Panc1 (cell line): ENCODE measurements around the gene PPM1L. TPM values are rescaled to one million over a fixed set of nuclear protein-coding genes. Genes with fewer than 3 reads are reported as not detected.

Experiments
- ATAC-seq: fragments of 200-7000 bp; cut with Tn5 transposase; 2 replicates; pipeline ENCODE4 v1.9.1; 2020; ENCODE audit warnings: mild to moderate bottlenecking, moderate library complexity
- BruUV-seq: library from RNA; stranded (reverse); fragments of 400-500 nt; replicated peaks from 2 replicates; lab custom pipeline; 2021; lab: Mats Ljungman, UMichigan
- CTCF ChIA-PET: fragments of 300-600 bp; sonication (Branson Sonifier 250); formaldehyde crosslinking; loops from one replicate; lab custom pipeline; 2022; ENCODE audit warnings: antibody characterized with exemption; lab: Charles Lee
- POLR2A ChIA-PET: fragments of 300-600 bp; sonication (Branson Sonifier 250); formaldehyde crosslinking; loops from one replicate; lab custom pipeline; 2022; ENCODE audit warnings: antibody characterized with exemption; lab: Charles Lee
- DNase-seq: peaks from one replicate; pipeline ENCODE4 v3.0.0-alpha.2; 2010; ENCODE audit warnings: low read depth, low spot score
- H3K27ac ChIP-seq: 2 replicates; pipeline ENCODE4 v1.5.1; 2011; ENCODE audit warnings: mild to moderate bottlenecking, low read length, inconsistent platforms
- H3K27me3 ChIP-seq: fragments of 200-500 bp; sonication (Bioruptor generic); 2 replicates; pipeline ENCODE4 v1.6.0; 2014; ENCODE audit warnings: low read length, inconsistent platforms; ENCODE audit not compliant: control insufficient read depth, insufficient read depth
- H3K36me3 ChIP-seq: fragments of 200-500 bp; sonication (Bioruptor generic); 2 replicates; pipeline ENCODE4 v1.5.1; 2014; ENCODE audit warnings: inconsistent platforms, mild to moderate bottlenecking, low read length, moderate library complexity; ENCODE audit not compliant: control insufficient read depth, insufficient read depth
- H3K4me1 ChIP-seq: 2 replicates; pipeline ENCODE4 v1.5.1; 2011; ENCODE audit warnings: inconsistent platforms, mild to moderate bottlenecking, low read length, moderate library complexity; ENCODE audit not compliant: control insufficient read depth, insufficient read depth
- H3K4me3 ChIP-seq, 2 experiments: 2 replicates each; pipeline ENCODE4 v1.5.1; 2011 to 2012; ENCODE audit warnings: low read depth in 2 of 2, low read length in 2 of 2, mild to moderate bottlenecking in 2 of 2, inconsistent platforms in 1 of 2, moderate library complexity in 1 of 2
- H3K9me3 ChIP-seq: fragments of 200-500 bp; sonication (Bioruptor generic); 2 replicates; pipeline ENCODE4 v1.5.1; 2014; ENCODE audit warnings: low read depth, mild to moderate bottlenecking, inconsistent platforms, low read length, moderate library complexity; ENCODE audit not compliant: control insufficient read depth, insufficient read depth
- POLR2AphosphoS5 ChIP-seq: IDR thresholded peaks from 2 replicates; pipeline ENCODE4 v1.6.1; 2012; ENCODE audit warnings: mild to moderate bottlenecking, low read depth, low read length, moderate library complexity
- SIN3A ChIP-seq: IDR thresholded peaks from 2 replicates; pipeline ENCODE4 v1.6.1; 2012; ENCODE audit warnings: low read depth, mild to moderate bottlenecking, low read length, moderate library complexity, borderline replicate concordance; ENCODE audit not compliant: insufficient read depth
- TCF7L2 ChIP-seq: IDR thresholded peaks from 2 replicates; pipeline ENCODE4 v1.6.1; 2011; ENCODE audit warnings: mild to moderate bottlenecking, low read depth, low read length, inconsistent platforms
- in situ Hi-C: cut with HindIII; loops from 2 replicates; pipeline ENCODE4 v1.10.0; 2016; ENCODE audit warnings: low sequenced_read_pairs, low pct_unique_long_range_greater_than_20kb
- intact Hi-C: fragments of 100-400 bp; cut with micrococcal nuclease; formaldehyde crosslinking; loops from one replicate; pipeline ENCODE4 v1.10.0; 2022; ENCODE audit not compliant: unreplicated experiment
- total RNA-seq: library from RNA; stranded (reverse); gene quantifications from one replicate; pipeline ENCODE4 v1.2.1, GENCODE V29; 2021; ENCODE audit not compliant: unreplicated experiment
- TF ChIP-seq, protein P1 (sequence below), 2 experiments: IDR thresholded peaks; 2 replicates each; pipeline ENCODE4 v1.6.1; 2011 to 2012; ENCODE audit warnings: low read depth in 2 of 2, control low read depth in 1 of 2, low read length in 1 of 2, mild to moderate bottlenecking in 1 of 2, moderate library complexity in 1 of 2; ENCODE audit not compliant: insufficient read depth in 1 of 2
- TF ChIP-seq, protein P2 (sequence below): fragments of 450-650 bp; IDR thresholded peaks from 2 replicates; pipeline ENCODE4 v1.5.1; 2017; ENCODE audit warnings: mild to moderate bottlenecking

Gene PPM1L
- total RNA-seq, 1 experiment from 2014 or later: 23.8 TPM

DNA sequence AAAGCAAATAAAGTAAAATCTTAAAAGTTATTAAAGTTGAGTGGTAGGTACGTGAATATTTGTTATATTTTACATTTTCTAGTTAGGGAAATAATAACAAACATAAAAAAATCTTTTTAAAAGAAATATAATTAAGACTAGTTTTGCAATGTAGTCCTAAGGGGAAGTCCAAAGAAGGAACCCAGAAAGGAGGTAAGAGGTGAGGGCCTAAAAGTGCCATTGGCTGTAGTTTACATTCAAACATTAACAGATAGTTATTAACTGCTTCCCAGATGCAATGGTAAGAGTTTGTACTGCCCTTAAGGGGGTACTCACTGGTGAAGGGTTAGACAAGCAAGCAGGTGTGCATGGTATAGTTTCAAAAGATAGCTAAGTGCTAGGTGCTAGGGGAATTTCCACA is 269.9 kb downstream of the PPM1L start:
- Histone ChIP-seq H3K4me3 (no peak overlapping the region), H3K9me3 (peaks cover 24% of the 10 kb centered on the region), H3K36me3 (no peaks in the 10 kb centered on the region), H3K4me1 (no peaks in the 10 kb centered on the region), H3K27me3 (no peaks in the 10 kb centered on the region), H3K27ac (no peak overlapping the region)
- CTCF ChIA-PET: no interaction called here
- no peak for ATAC-seq
- no TSS peak for BruUV-seq
- intact Hi-C loops (no loop called here), in situ Hi-C loops (no loop called here)
- TF ChIP-seq, protein P1, sequence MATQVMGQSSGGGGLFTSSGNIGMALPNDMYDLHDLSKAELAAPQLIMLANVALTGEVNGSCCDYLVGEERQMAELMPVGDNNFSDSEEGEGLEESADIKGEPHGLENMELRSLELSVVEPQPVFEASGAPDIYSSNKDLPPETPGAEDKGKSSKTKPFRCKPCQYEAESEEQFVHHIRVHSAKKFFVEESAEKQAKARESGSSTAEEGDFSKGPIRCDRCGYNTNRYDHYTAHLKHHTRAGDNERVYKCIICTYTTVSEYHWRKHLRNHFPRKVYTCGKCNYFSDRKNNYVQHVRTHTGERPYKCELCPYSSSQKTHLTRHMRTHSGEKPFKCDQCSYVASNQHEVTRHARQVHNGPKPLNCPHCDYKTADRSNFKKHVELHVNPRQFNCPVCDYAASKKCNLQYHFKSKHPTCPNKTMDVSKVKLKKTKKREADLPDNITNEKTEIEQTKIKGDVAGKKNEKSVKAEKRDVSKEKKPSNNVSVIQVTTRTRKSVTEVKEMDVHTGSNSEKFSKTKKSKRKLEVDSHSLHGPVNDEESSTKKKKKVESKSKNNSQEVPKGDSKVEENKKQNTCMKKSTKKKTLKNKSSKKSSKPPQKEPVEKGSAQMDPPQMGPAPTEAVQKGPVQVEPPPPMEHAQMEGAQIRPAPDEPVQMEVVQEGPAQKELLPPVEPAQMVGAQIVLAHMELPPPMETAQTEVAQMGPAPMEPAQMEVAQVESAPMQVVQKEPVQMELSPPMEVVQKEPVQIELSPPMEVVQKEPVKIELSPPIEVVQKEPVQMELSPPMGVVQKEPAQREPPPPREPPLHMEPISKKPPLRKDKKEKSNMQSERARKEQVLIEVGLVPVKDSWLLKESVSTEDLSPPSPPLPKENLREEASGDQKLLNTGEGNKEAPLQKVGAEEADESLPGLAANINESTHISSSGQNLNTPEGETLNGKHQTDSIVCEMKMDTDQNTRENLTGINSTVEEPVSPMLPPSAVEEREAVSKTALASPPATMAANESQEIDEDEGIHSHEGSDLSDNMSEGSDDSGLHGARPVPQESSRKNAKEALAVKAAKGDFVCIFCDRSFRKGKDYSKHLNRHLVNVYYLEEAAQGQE (IDR thresholded peaks at IDR 0.05; ENCODE audit: insufficient read depth in 1 of 2, low read depth in 2 of 2, low read length in 1 of 2): no peak
- TF ChIP-seq SIN3A: no peak
- TF ChIP-seq TCF7L2: no peak
- no peak for TF ChIP-seq POLR2AphosphoS5
- TF ChIP-seq, protein P2, sequence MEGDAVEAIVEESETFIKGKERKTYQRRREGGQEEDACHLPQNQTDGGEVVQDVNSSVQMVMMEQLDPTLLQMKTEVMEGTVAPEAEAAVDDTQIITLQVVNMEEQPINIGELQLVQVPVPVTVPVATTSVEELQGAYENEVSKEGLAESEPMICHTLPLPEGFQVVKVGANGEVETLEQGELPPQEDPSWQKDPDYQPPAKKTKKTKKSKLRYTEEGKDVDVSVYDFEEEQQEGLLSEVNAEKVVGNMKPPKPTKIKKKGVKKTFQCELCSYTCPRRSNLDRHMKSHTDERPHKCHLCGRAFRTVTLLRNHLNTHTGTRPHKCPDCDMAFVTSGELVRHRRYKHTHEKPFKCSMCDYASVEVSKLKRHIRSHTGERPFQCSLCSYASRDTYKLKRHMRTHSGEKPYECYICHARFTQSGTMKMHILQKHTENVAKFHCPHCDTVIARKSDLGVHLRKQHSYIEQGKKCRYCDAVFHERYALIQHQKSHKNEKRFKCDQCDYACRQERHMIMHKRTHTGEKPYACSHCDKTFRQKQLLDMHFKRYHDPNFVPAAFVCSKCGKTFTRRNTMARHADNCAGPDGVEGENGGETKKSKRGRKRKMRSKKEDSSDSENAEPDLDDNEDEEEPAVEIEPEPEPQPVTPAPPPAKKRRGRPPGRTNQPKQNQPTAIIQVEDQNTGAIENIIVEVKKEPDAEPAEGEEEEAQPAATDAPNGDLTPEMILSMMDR: no peak
- POLR2A ChIA-PET: no interaction called here
- DNase-seq: no peak

DNA sequence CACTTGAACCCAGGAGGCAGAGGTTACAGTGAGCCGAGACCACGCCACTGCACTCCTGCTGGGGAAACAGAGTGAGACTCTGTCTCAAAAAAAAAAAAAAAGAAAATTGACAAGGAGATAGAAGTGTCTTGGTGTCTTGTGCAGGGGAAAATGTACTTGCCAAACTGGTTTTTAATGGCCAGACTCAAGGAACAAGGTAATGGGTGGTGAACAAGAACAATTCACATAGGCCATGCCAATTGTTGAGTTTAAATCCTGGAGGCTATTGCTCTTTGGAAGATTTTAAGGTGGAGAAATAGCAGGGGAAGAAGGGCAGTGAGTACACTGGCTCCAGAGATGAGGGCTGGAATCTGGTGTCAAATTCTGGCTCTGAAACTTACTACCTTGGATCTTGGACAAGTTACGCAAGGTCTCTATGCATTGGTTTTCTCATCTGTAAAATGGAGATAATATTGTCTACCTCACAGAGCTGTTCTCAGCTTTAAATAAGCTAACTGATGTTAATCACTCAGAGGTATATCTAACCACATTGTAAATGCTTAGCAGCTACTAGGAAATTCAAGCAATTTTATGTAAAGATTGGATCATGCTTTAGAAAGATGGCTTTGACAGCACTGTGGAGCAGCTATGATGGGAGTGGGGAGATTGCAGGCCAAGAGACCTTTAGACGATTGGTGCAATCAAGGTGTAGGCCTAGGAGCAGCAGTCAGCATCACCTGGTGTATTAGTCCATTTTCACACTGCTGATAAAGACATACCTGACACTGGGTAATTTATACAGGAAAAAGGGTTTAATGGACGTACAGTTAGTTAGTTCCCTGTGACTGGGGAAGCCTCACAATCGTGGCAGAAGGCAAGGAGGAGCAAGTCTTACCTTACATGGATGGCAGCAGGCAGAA is 270.8 kb downstream of the PPM1L start:
- ATAC-seq: no peak
- intact Hi-C loops: no loop called here
- DNase-seq: no peak
- CTCF ChIA-PET: no interaction called here
- H3K4me1 ChIP-seq: no peaks in the 10 kb centered on the region
- POLR2A ChIA-PET: no interaction called here
- H3K27me3 ChIP-seq: no peaks in the 10 kb centered on the region
- in situ Hi-C loops: no loop called here
- no peaks in the 10 kb centered on the region for H3K36me3 ChIP-seq
- no peak overlapping the region for H3K27ac ChIP-seq
- H3K9me3 ChIP-seq: peaks cover 14% of the 10 kb centered on the region; the same call in 1 of the 2 replicates
- no TSS peak for BruUV-seq
- H3K4me3 ChIP-seq: no peak overlapping the region
- TF ChIP-seq, protein P1 (IDR thresholded peaks at IDR 0.05; ENCODE audit: insufficient read depth in 1 of 2, low read depth in 2 of 2, low read length in 1 of 2): no peak
- no peak for TF ChIP-seq TCF7L2
- no peak for TF ChIP-seq SIN3A
- no peak for TF ChIP-seq POLR2AphosphoS5
- TF ChIP-seq, protein P2: no peak
